Measurements from ENCODE around the gene UBE2D2.

UBE2D2 gene

DNA sequence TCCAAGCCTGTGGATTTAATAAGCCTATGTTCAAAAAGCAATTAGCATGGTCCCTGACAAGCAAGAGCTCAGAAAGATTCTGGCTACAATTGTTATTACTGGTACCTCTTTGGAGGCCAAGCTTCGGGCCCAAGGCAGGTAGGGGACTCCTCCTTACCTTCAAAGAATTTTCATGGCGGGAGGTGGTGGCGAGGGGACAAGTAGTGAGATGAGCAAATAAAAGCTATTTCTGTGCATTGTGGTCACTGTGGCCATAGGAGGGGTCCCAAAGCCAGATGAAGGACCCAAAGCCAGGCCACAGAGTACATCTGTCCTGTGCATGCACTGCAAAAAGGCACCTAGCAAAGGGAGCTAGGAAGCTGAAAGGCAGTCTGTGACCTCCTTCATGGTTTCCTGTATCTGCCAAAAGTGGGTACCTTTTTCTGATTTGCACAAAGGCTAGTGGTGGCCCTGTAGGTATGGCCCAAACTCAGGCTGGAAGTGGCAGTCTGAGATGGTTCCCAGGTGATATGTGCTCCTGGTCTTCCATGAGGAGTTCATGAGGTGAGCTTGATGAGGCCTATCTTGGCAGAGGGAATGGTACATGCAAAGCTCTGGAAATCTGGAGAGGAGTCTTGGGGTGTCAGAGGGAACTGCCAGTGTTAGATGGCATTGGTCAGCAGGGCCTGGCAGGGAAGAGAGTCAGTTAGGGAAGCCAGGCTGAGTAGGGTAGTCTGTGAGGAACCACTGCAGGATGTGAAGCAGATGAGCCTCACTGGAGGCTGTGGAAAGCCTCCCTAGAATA is 83.7 kb downstream of the UBE2D2 start:
- ATAC-seq, result no peak
- TF ChIP-seq PPARA (CRISPR knock-in tag; IDR thresholded peaks at IDR 0.05; ENCODE audit: borderline replicate concordance) (no peak), CSDC2 (CRISPR knock-in tag; IDR thresholded peaks at IDR 0.05) (no peak), ESRRG (CRISPR knock-in tag; IDR thresholded peaks at IDR 0.05) (no peak), ZNF565 (CRISPR knock-in tag; conservative IDR thresholded peaks at IDR 0.05; ENCODE audit: low read depth) (no peak), RARB (CRISPR knock-in tag; IDR thresholded peaks at IDR 0.05) (no peak), BACH2 (CRISPR knock-in tag; IDR thresholded peaks at IDR 0.05; ENCODE audit: borderline replicate concordance) (no peak), ARNTL (CRISPR knock-in tag; IDR thresholded peaks at IDR 0.05; ENCODE audit: borderline replicate concordance, low read depth) (no peak), CSRNP3 (CRISPR knock-in tag; IDR thresholded peaks at IDR 0.05) (no peak), SNAI2 (CRISPR knock-in tag; IDR thresholded peaks at IDR 0.05) (no peak), TSHZ2 (CRISPR knock-in tag; IDR thresholded peaks at IDR 0.05) (no peak), ZNF70 (CRISPR knock-in tag; IDR thresholded peaks at IDR 0.05) (no peak), ZC3H10 (CRISPR knock-in tag; IDR thresholded peaks at IDR 0.05) (no peak)

DNA sequence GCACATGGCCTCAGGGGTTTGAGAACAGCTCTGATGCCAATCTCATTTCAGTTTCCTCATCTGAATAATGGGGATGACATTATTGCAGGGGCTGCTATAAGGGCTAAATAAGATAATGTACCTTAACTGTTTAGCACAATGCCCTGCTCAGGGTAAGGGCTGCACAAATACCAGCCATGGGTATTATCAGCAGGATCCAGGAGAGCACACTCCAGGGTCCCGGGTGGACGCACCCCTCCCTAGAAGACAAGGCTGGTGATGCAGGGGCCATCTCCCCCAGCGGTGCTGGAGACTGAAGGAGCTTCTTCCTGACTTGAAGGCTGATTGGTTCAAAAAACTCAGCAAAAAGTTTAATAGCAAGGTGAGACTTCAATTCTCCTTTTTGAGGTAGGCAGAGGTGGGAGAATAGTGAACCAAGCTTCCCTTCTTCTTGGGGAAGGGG is 84.3 kb downstream of the UBE2D2 start:
- no peak for ATAC-seq

More for the DNA sequence above, 84.3 kb downstream of the UBE2D2 start:
- TF ChIP-seq POU6F1 (CRISPR knock-in tag; IDR thresholded peaks at IDR 0.05; ENCODE audit: borderline replicate concordance, low read depth) (no peak), ZNF565 (CRISPR knock-in tag; conservative IDR thresholded peaks at IDR 0.05; ENCODE audit: low read depth) (no peak), TSHZ2 (CRISPR knock-in tag; IDR thresholded peaks at IDR 0.05) (no peak), ZFP3 (CRISPR knock-in tag; IDR thresholded peaks at IDR 0.05) (no peak), OSR1 (CRISPR knock-in tag; IDR thresholded peaks at IDR 0.05) (no peak), ZNF70 (CRISPR knock-in tag; IDR thresholded peaks at IDR 0.05) (no peak), ZNF8 (CRISPR knock-in tag; IDR thresholded peaks at IDR 0.05) (no peak), CSRNP3 (CRISPR knock-in tag; IDR thresholded peaks at IDR 0.05) (no peak), PPARA (CRISPR knock-in tag; IDR thresholded peaks at IDR 0.05; ENCODE audit: borderline replicate concordance) (no peak), CREB5 (CRISPR knock-in tag; IDR thresholded peaks at IDR 0.05; ENCODE audit: low read depth) (no peak), GLIS3 (CRISPR knock-in tag; IDR thresholded peaks at IDR 0.05) (no peak), ARNTL (CRISPR knock-in tag; IDR thresholded peaks at IDR 0.05; ENCODE audit: borderline replicate concordance, low read depth) (no peak), ZFP30 (CRISPR knock-in tag; IDR thresholded peaks at IDR 0.05) (no peak), RARB (CRISPR knock-in tag; IDR thresholded peaks at IDR 0.05) (no peak), ZC3H10 (CRISPR knock-in tag; IDR thresholded peaks at IDR 0.05) (no peak), SNAI2 (CRISPR knock-in tag; IDR thresholded peaks at IDR 0.05) (no peak)
- TF ChIP-seq, protein P1, sequence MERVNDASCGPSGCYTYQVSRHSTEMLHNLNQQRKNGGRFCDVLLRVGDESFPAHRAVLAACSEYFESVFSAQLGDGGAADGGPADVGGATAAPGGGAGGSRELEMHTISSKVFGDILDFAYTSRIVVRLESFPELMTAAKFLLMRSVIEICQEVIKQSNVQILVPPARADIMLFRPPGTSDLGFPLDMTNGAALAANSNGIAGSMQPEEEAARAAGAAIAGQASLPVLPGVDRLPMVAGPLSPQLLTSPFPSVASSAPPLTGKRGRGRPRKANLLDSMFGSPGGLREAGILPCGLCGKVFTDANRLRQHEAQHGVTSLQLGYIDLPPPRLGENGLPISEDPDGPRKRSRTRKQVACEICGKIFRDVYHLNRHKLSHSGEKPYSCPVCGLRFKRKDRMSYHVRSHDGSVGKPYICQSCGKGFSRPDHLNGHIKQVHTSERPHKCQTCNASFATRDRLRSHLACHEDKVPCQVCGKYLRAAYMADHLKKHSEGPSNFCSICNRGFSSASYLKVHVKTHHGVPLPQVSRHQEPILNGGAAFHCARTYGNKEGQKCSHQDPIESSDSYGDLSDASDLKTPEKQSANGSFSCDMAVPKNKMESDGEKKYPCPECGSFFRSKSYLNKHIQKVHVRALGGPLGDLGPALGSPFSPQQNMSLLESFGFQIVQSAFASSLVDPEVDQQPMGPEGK (CRISPR knock-in tag; IDR thresholded peaks at IDR 0.05; ENCODE audit: borderline replicate concordance), result no peak

Data from SK-N-SH treated with all-trans-retinoic acid at 6 μM for 48 hours (cell line).